Heart left ventricle (tissue), 13 donors: ENCODE data around the gene MRPL14.

Experiments
- POLR2A ChIP-seq, 2 donors: fragments of 450-650 bp; IDR thresholded peaks; one replicate each; pipeline ENCODE4 v1.6.1; 2017; ENCODE audit warnings: antibody characterized with exemption in 2 of 2, mild to moderate bottlenecking in 2 of 2, moderate library complexity in 2 of 2
- TF ChIP-seq, protein P1 (sequence below), 12 donors: fragments of 200-600 bp; sonication (generic) in 4 of 12; IDR thresholded peaks; one replicate each; pipeline versions ENCODE4 v1.5.0 to v1.8.0; 2018 to 2022; ENCODE audit warnings: antibody characterized with exemption in 12 of 12, mild to moderate bottlenecking in 5 of 12
- donor health status: ischemic (EF 13 %, LVEDD 7.1; RV severe dilation, severe dysfunction).
- donor health status: DM: no; HTN: yes; CAD: no.
- donor health status: DM: no; HTN: no; CAD: no.
- donor health status: ischemic (EF 25% LVEDD 6.9; RV normal size, moderate dysfunction).
- donor health status: ischemic (EF 25% LVEDD 5.7; RV mildly dilated, moderate dysfunction).
- donor health status: ischemic (EF 35%, LVEDD 5.7; RV mildly dilated, moderate dysfunction).
- donor health status: nonischemic (EF 11% LVEDD 7.7; RV severe dilation, severe dysfunction).
- donor health status: DM: yes; HTN: yes; CAD: no.
- donor health status: PGD.
- donor health status: ischemic (EF 29% LVEDD 5.4; RV normal size, mild dysfunction).
- donor health status: nonischemic (EF 23%, LVEDD 6.1; RV moderate dilation, normal function).

DNA sequence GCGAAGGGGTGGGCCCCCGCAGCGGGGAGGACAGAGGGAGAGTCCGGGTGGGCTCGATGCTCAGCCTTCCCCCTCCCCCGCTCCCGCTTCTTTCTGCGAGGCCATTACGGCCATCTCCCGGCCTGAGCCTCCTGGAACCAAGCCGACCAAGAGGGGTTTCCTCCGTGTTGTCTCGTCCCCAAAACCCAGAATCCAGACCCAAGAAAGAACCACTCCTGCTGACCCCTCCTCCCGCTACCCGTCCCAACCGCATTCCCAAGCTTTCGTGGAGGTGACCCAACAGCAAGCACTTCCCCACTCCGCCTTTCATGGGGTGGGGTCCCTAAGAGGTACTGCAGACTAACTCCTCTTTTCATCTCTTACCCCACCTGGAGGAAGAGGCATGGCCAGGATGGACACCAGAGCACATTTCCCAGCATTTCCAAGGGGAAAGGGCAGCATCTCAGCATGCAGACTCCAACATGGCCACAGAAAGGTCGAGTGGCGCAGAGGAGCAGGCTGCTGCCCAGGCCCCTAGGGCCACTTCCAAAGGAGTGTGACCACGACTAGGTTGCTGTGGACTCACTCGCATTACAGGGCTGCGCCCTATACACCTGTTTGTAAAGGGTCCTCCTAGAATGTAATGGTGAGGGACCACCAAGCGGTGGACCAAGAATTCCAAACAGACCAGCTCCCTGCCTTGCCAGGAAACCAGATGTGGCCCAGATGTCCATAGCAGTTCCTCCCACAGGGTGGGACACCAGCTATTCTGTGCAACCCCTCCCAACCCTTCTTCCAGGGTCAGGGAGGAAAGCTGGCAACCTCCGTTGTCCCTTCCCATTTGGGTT is 53.4 kb downstream of the MRPL14 start:
- TF ChIP-seq, protein P1, sequence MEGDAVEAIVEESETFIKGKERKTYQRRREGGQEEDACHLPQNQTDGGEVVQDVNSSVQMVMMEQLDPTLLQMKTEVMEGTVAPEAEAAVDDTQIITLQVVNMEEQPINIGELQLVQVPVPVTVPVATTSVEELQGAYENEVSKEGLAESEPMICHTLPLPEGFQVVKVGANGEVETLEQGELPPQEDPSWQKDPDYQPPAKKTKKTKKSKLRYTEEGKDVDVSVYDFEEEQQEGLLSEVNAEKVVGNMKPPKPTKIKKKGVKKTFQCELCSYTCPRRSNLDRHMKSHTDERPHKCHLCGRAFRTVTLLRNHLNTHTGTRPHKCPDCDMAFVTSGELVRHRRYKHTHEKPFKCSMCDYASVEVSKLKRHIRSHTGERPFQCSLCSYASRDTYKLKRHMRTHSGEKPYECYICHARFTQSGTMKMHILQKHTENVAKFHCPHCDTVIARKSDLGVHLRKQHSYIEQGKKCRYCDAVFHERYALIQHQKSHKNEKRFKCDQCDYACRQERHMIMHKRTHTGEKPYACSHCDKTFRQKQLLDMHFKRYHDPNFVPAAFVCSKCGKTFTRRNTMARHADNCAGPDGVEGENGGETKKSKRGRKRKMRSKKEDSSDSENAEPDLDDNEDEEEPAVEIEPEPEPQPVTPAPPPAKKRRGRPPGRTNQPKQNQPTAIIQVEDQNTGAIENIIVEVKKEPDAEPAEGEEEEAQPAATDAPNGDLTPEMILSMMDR (IDR thresholded peaks at IDR 0.05): no peak
- TF ChIP-seq POLR2A (IDR thresholded peaks at IDR 0.05): no peak
